Endodermal cell (in vitro differentiated cells): ENCODE results near the gene DKC1. TPM values are rescaled to one million over a fixed set of nuclear protein-coding genes. Genes with fewer than 3 reads are reported as not detected.

Experiments
- DNase-seq: peaks from one replicate; pipeline ENCODE4 v3.0.0-alpha.2; 2017
- H3K27ac ChIP-seq: 2 replicates; pipeline ENCODE4 v1.5.1; 2013; ENCODE audit warnings: mild to moderate bottlenecking, low read depth, low read length, moderate library complexity
- H3K27me3 ChIP-seq: 2 replicates; pipeline ENCODE4 v1.6.1; 2013; ENCODE audit warnings: mild to moderate bottlenecking, low read length, moderate library complexity; ENCODE audit not compliant: insufficient read depth, control insufficient read depth, poor library complexity, severe bottlenecking
- H3K36me3 ChIP-seq: 2 replicates; pipeline ENCODE4 v1.7.0; 2013; ENCODE audit warnings: mild to moderate bottlenecking, low read length, moderate library complexity; ENCODE audit not compliant: control insufficient read depth, insufficient read depth
- H3K4me1 ChIP-seq: one replicate; pipeline ENCODE4 v1.7.0; 2013; ENCODE audit warnings: low read length; ENCODE audit not compliant: control insufficient read depth, insufficient read depth
- H3K4me3 ChIP-seq: 2 replicates; pipeline ENCODE4 v1.5.1; 2013; ENCODE audit warnings: mild to moderate bottlenecking, low read length, moderate library complexity
- H3K9ac ChIP-seq: 2 replicates; pipeline ENCODE4 v1.6.1; 2013; ENCODE audit warnings: mild to moderate bottlenecking, low read length, moderate library complexity; ENCODE audit not compliant: poor library complexity, severe bottlenecking; ENCODE audit errors: extremely low read depth
- H3K9me3 ChIP-seq: 2 replicates; pipeline ENCODE4 v1.6.1; 2013; ENCODE audit warnings: mild to moderate bottlenecking, low read length, moderate library complexity; ENCODE audit not compliant: control insufficient read depth
- H3K27ac Mint-ChIP-seq: 2 replicates; pipeline ENCODE4 v1.8.0; 2020; ENCODE audit warnings: mixed read lengths
- H3K27me3 Mint-ChIP-seq: 2 replicates; pipeline ENCODE4 v1.8.0; 2021; ENCODE audit warnings: mild to moderate bottlenecking, mixed read lengths; ENCODE audit not compliant: insufficient read depth
- H3K36me3 Mint-ChIP-seq: 2 replicates; pipeline ENCODE4 v1.8.0; 2020; ENCODE audit warnings: low read depth, mixed read lengths
- H3K4me1 Mint-ChIP-seq: 2 replicates; pipeline ENCODE4 v1.8.0; 2020; ENCODE audit warnings: mixed read lengths
- H3K4me3 Mint-ChIP-seq: 2 replicates; pipeline ENCODE4 v1.8.0; 2020; ENCODE audit warnings: mild to moderate bottlenecking, moderate library complexity, mixed read lengths
- H3K9me3 Mint-ChIP-seq: 2 replicates; pipeline ENCODE4 v1.8.0; 2020; ENCODE audit warnings: mild to moderate bottlenecking, mixed read lengths
- CTCF ChIP-seq: fragments of 200-600 bp; sonication (generic); conservative IDR thresholded peaks from 2 replicates; pipeline ENCODE4 v1.5.0; 2021; ENCODE audit warnings: antibody characterized with exemption, mild to moderate bottlenecking
- WGBS, 2 experiments: methylation state at CpG; one replicate each; pipeline versions ENCODE4 v1.1.5 to v1.1.7; 2013; ENCODE audit warnings: missing lambda C conversion rate in 2 of 2, mixed read lengths in 1 of 2; ENCODE audit not compliant: insufficient coverage in 1 of 2, insufficient read length in 1 of 2; 5-methylcytosine and 5-hydroxymethylcytosine counted together
- total RNA-seq, 2 donors: library from RNA; stranded (reverse); fragmentation: NEBNext Ultra II Directional in 1 of 2; extraction: Animal tissue kit (Norgen Biotek cat#: 25700) in 1 of 2; gene quantifications; 2 replicates in 1 of 2; 3 replicates in 1 of 2; pipeline ENCODE4 v1.2.1, GENCODE V29; 2021

DKC1 gene
- total RNA-seq, 2 donors from 2014 or later = 66.5 to 70.8 TPM

- Mint-ChIP-seq H3K4me1 (no peaks in the 10 kb centered on the region), H3K9me3 (peaks cover 46% of the 10 kb centered on the region), H3K4me3 (peak overlapping the region; percentile 26), H3K36me3 (no peaks in the 10 kb centered on the region), H3K27ac (no peak overlapping the region), H3K27me3 (peaks cover 56% of the 10 kb centered on the region)
- peak; percentile 46 for DNase-seq
- Histone ChIP-seq H3K27ac (no peak overlapping the region), H3K27me3 (peaks cover 47% of the 10 kb centered on the region), H3K9me3 (no peaks in the 10 kb centered on the region), H3K4me3 (no peak overlapping the region), H3K36me3 (no peaks in the 10 kb centered on the region), H3K9ac (no peak overlapping the region), H3K4me1 (no peaks in the 10 kb centered on the region)
- 55 to 68% methylated on average over 2 to 11 of the region's 20 CpGs for WGBS, 2 experiments
- TF ChIP-seq CTCF = no peak
These were observed 11.4 kb upstream of the DKC1 start for GRCh38 chrX:154751203-154751668.

- no peak for TF ChIP-seq CTCF
- WGBS, 2 experiments = 93 to 97% methylated on average over 5 to 9 of the region's 9 CpGs
- Mint-ChIP-seq H3K36me3 (no peaks in the 10 kb centered on the region), H3K27ac (no peak overlapping the region), H3K9me3 (peaks cover 41% of the 10 kb centered on the region), H3K4me3 (peak overlapping the region; percentile 26), H3K4me1 (no peaks in the 10 kb centered on the region), H3K27me3 (peaks cover 56% of the 10 kb centered on the region)
- Histone ChIP-seq H3K4me3 (no peak overlapping the region), H3K27ac (no peak overlapping the region), H3K9ac (no peak overlapping the region), H3K4me1 (no peaks in the 10 kb centered on the region), H3K27me3 (peaks cover 47% of the 10 kb centered on the region), H3K36me3 (no peaks in the 10 kb centered on the region), H3K9me3 (no peaks in the 10 kb centered on the region)
- DNase-seq = no peak
These were observed 10.9 kb upstream of the DKC1 start for GRCh38 chrX:154751669-154752271.

- WGBS, 2 experiments = 92% methylated on average over 4 of the region's 4 CpGs; no CpG with 5 or more reads in 1 of the 2 experiments
- no peak overlapping the region for H3K27ac Mint-ChIP-seq
- peaks cover 11% of the 10 kb centered on the region for H3K27me3 Mint-ChIP-seq
- H3K36me3 Mint-ChIP-seq = no peaks in the 10 kb centered on the region
- Histone ChIP-seq H3K4me1 (no peaks in the 10 kb centered on the region), H3K9ac (no peak overlapping the region), H3K9me3 (no peaks in the 10 kb centered on the region), H3K27ac (no peak overlapping the region), H3K4me3 (no peak overlapping the region), H3K27me3 (peaks cover 5% of the 10 kb centered on the region), H3K36me3 (no peaks in the 10 kb centered on the region)
- peaks cover 9% of the 10 kb centered on the region for H3K4me1 Mint-ChIP-seq
- H3K4me3 Mint-ChIP-seq = no peak overlapping the region
- DNase-seq = no peak
- TF ChIP-seq CTCF = no peak
- peaks cover 32% of the 10 kb centered on the region for H3K9me3 Mint-ChIP-seq
These were observed 4.0 kb upstream of the DKC1 start for GRCh38 chrX:154758696-154759095.
